Liver (tissue), 9 donors: ENCODE data around the gene THEMIS2. TPM values are rescaled to one million over a fixed set of nuclear protein-coding genes. Genes with fewer than 3 reads are reported as not detected.

ENCODE experiments used
- DNase-seq: peaks from one replicate; pipeline ENCODE4 v3.0.0-alpha.2; 2017; ENCODE audit warnings: low spot score
- H3K27ac ChIP-seq, 2 donors: one replicate each; pipeline ENCODE4 v1.7.0; 2013; ENCODE audit warnings: inconsistent platforms in 2 of 2, low read length in 2 of 2, control low read depth in 1 of 2, low read depth in 1 of 2, mild to moderate bottlenecking in 1 of 2
- H3K27me3 ChIP-seq, 4 donors: one replicate each; pipeline versions ENCODE4 v1.6.1 to v1.7.0; 2013; ENCODE audit warnings: low read length in 3 of 4, inconsistent platforms in 1 of 4, mild to moderate bottlenecking in 1 of 4, moderate library complexity in 1 of 4; ENCODE audit not compliant: control insufficient read depth in 4 of 4, insufficient read depth in 4 of 4
- H3K36me3 ChIP-seq, 4 donors: one replicate each; pipeline versions ENCODE4 v1.6.1 to v1.7.0; 2013; ENCODE audit warnings: low read length in 3 of 4, mild to moderate bottlenecking in 3 of 4, low read depth in 1 of 4, moderate library complexity in 1 of 4; ENCODE audit not compliant: control insufficient read depth in 4 of 4, insufficient read depth in 3 of 4
- H3K4me1 ChIP-seq, 4 donors: one replicate each; pipeline versions ENCODE4 v1.6.1 to v1.7.0; 2013; ENCODE audit warnings: low read length in 3 of 4, mild to moderate bottlenecking in 3 of 4, moderate library complexity in 1 of 4; ENCODE audit not compliant: control insufficient read depth in 4 of 4, insufficient read depth in 4 of 4
- H3K4me3 ChIP-seq, 3 donors: one replicate each; pipeline versions ENCODE4 v1.6.1 to v1.7.0; 2013; ENCODE audit warnings: low read length in 3 of 3, control low read depth in 1 of 3, low read depth in 1 of 3, mild to moderate bottlenecking in 1 of 3
- H3K9ac ChIP-seq, 2 donors: one replicate each; pipeline ENCODE4 v1.7.0; 2013; ENCODE audit warnings: low read length in 2 of 2, mild to moderate bottlenecking in 2 of 2, moderate library complexity in 2 of 2, control low read depth in 1 of 2, low read depth in 1 of 2
- H3K9me3 ChIP-seq, 4 donors: one replicate each; pipeline versions ENCODE4 v1.6.1 to v1.7.0; 2013; ENCODE audit warnings: low read length in 3 of 4; ENCODE audit not compliant: control insufficient read depth in 4 of 4
- ATF3 ChIP-seq: IDR thresholded peaks from 2 replicates; pipeline ENCODE4 v1.6.1; 2016; ENCODE audit warnings: antibody characterized with exemption
- EGR1 ChIP-seq, 2 donors: IDR thresholded peaks; 2 replicates each; pipeline ENCODE4 v1.6.1; 2016 to 2018; ENCODE audit warnings: antibody characterized with exemption in 2 of 2, low read depth in 2 of 2
- FOXA2 ChIP-seq: IDR thresholded peaks from 2 replicates; pipeline ENCODE4 v1.6.1; 2016; ENCODE audit warnings: antibody characterized with exemption
- GABPA ChIP-seq, 2 donors: IDR thresholded peaks in 1 of 2; conservative IDR thresholded peaks in 1 of 2; 2 replicates each; pipeline ENCODE4 v1.6.1; 2016; ENCODE audit warnings: antibody characterized with exemption in 2 of 2, mild to moderate bottlenecking in 1 of 2, moderate library complexity in 1 of 2
- HNF4A ChIP-seq, 2 donors: conservative IDR thresholded peaks; 2 replicates each; pipeline ENCODE4 v1.6.1; 2016; ENCODE audit warnings: antibody characterized with exemption in 2 of 2, mild to moderate bottlenecking in 2 of 2
- HNF4G ChIP-seq: IDR thresholded peaks from 2 replicates; pipeline ENCODE4 v1.6.1; 2016; ENCODE audit warnings: antibody characterized with exemption
- JUND ChIP-seq, 2 donors: IDR thresholded peaks; 2 replicates each; pipeline ENCODE4 v1.6.1; 2016; ENCODE audit warnings: antibody characterized with exemption in 2 of 2
- MAX ChIP-seq: IDR thresholded peaks from 2 replicates; pipeline ENCODE4 v1.6.1; 2016; ENCODE audit warnings: antibody characterized with exemption
- NR2F2 ChIP-seq: IDR thresholded peaks from 2 replicates; pipeline ENCODE4 v1.6.1; 2016; ENCODE audit warnings: antibody characterized with exemption
- REST ChIP-seq: IDR thresholded peaks from 2 replicates; pipeline ENCODE4 v1.6.1; 2016; ENCODE audit warnings: antibody characterized with exemption, mild to moderate bottlenecking
- RXRA ChIP-seq, 2 donors: IDR thresholded peaks; 2 replicates each; pipeline ENCODE4 v1.6.1; 2017 to 2018; ENCODE audit warnings: antibody characterized with exemption in 2 of 2, mild to moderate bottlenecking in 1 of 2
- SP1 ChIP-seq: IDR thresholded peaks from 2 replicates; pipeline ENCODE4 v1.6.1; 2018; ENCODE audit warnings: antibody characterized with exemption, mild to moderate bottlenecking
- YY1 ChIP-seq: IDR thresholded peaks from 2 replicates; pipeline ENCODE4 v1.6.1; 2016; ENCODE audit warnings: antibody characterized with exemption, mild to moderate bottlenecking
- WGBS: extraction: QIAGEN DNeasy Blood & Tissue Kit; methylation state at CpG from one replicate; pipeline ENCODE4 v1.1.7; 2013; 5-methylcytosine and 5-hydroxymethylcytosine counted together
- polyA plus RNA-seq, 2 donors: library from polyadenylated mRNA; stranded (reverse) in 1 of 2; unstranded in 1 of 2; fragments of 200-250 nt in 1 of 2; fragments of >200 nt in 1 of 2; fragmentation: Nextera tagmentation in 1 of 2; extraction: Ambion mirVana in 1 of 2; gene quantifications; one replicate each; pipeline versions ENCODE4 v1.2.1 to v1.2.3, GENCODE V29; 2013 to 2015
- total RNA-seq, 2 donors: library from RNA; depleted of rRNA; stranded (reverse); fragments of >200 nt; gene quantifications; one replicate each; pipeline ENCODE4 v1.2.3, GENCODE V29; 2014
- TF ChIP-seq, protein P1 (sequence below): IDR thresholded peaks from 2 replicates; pipeline ENCODE4 v1.6.1; 2016; ENCODE audit warnings: antibody characterized with exemption
- TF ChIP-seq, protein P2 (sequence below): fragments of 150-350 bp; IDR thresholded peaks from 2 replicates; pipeline ENCODE4 v1.5.1; 2017; ENCODE audit warnings: improper control_type of control experiment, low read depth, low read length; ENCODE audit not compliant: missing input control
- donor health status: healthy.
- donor health status: healthy.
- donor health status: healthy.
- donor health status: healthy.
- donor health status: healthy.

The THEMIS2 gene
- total and polyA plus RNA-seq, 4 donors, result 4.9 to 17.7 (median 10.7) TPM

DNA sequence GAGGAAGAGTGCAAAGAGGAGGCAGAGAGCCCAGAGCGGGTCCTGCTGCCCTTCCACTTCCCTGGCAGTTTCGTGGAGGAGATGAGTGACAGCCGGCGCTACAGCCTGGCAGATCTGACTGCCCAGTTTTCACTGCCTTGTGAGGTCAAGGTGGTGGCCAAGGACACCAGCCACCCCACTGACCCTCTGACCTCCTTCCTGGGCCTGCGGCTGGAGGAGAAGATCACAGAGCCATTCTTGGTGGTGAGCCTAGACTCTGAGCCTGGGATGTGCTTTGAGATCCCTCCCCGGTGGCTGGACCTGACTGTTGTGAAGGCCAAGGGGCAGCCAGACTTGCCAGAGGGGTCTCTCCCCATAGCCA, 10.2 kb downstream of the THEMIS2 start:
- TF ChIP-seq GABPA (IDR thresholded peaks at IDR 0.05 in 1 of 2, conservative IDR thresholded peaks at IDR 0.05 in 1 of 2), result no peak
- no peak for TF ChIP-seq MAX
- TF ChIP-seq EGR1 (IDR thresholded peaks at IDR 0.05; ENCODE audit: low read depth in 2 of 2), result no peak
- no peak for TF ChIP-seq NR2F2
- TF ChIP-seq YY1, result no peak
- no peak for TF ChIP-seq JUND (IDR thresholded peaks at IDR 0.05)
- TF ChIP-seq, protein P1, sequence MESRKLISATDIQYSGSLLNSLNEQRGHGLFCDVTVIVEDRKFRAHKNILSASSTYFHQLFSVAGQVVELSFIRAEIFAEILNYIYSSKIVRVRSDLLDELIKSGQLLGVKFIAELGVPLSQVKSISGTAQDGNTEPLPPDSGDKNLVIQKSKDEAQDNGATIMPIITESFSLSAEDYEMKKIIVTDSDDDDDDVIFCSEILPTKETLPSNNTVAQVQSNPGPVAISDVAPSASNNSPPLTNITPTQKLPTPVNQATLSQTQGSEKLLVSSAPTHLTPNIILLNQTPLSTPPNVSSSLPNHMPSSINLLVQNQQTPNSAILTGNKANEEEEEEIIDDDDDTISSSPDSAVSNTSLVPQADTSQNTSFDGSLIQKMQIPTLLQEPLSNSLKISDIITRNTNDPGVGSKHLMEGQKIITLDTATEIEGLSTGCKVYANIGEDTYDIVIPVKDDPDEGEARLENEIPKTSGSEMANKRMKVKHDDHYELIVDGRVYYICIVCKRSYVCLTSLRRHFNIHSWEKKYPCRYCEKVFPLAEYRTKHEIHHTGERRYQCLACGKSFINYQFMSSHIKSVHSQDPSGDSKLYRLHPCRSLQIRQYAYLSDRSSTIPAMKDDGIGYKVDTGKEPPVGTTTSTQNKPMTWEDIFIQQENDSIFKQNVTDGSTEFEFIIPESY, result no peak
- TF ChIP-seq HNF4G, result no peak
- no peak for TF ChIP-seq HNF4A (conservative IDR thresholded peaks at IDR 0.05)
- no peak for TF ChIP-seq REST
- TF ChIP-seq FOXA2, result no peak
- no peaks in the 10 kb centered on the region for H3K9me3 ChIP-seq
- H3K4me3 ChIP-seq, result no peak overlapping the region
- 92% methylated on average over 6 of the region's 6 CpGs for WGBS
- H3K27me3 ChIP-seq, result no peaks in the 10 kb centered on the region
- no peak for DNase-seq
- H3K4me1 ChIP-seq, result peaks cover 0 to 4% (median 0%) of the 10 kb centered on the region in 4 donors
- H3K27ac ChIP-seq, result no peak overlapping the region
- peaks cover 0 to 2% (median under 1%) of the 10 kb centered on the region in 4 donors for H3K36me3 ChIP-seq
- no peak overlapping the region for H3K9ac ChIP-seq

GRCh38 chr1:27883536-27883935, 11.2 kb downstream of the THEMIS2 start:
- Histone ChIP-seq H3K9ac (no peak overlapping the region), H3K36me3 (peaks cover 0 to 2% (median under 1%) of the 10 kb centered on the region in 4 donors), H3K27ac (peak overlapping the region; percentile 70 to 89), H3K27me3 (no peaks in the 10 kb centered on the region), H3K4me1 (peaks cover 0 to 4% (median 0%) of the 10 kb centered on the region in 4 donors), H3K4me3 (no peak overlapping the region), H3K9me3 (no peaks in the 10 kb centered on the region)
- no peak for TF ChIP-seq SP1
- TF ChIP-seq, protein P2, sequence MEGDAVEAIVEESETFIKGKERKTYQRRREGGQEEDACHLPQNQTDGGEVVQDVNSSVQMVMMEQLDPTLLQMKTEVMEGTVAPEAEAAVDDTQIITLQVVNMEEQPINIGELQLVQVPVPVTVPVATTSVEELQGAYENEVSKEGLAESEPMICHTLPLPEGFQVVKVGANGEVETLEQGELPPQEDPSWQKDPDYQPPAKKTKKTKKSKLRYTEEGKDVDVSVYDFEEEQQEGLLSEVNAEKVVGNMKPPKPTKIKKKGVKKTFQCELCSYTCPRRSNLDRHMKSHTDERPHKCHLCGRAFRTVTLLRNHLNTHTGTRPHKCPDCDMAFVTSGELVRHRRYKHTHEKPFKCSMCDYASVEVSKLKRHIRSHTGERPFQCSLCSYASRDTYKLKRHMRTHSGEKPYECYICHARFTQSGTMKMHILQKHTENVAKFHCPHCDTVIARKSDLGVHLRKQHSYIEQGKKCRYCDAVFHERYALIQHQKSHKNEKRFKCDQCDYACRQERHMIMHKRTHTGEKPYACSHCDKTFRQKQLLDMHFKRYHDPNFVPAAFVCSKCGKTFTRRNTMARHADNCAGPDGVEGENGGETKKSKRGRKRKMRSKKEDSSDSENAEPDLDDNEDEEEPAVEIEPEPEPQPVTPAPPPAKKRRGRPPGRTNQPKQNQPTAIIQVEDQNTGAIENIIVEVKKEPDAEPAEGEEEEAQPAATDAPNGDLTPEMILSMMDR, result no peak
- no peak for TF ChIP-seq REST
- TF ChIP-seq NR2F2, result no peak
- TF ChIP-seq HNF4A (conservative IDR thresholded peaks at IDR 0.05), result no peak
- TF ChIP-seq RXRA (IDR thresholded peaks at IDR 0.05), result no peak
- no peak for TF ChIP-seq JUND (IDR thresholded peaks at IDR 0.05)
- no peak for TF ChIP-seq ATF3
- no peak for TF ChIP-seq EGR1 (IDR thresholded peaks at IDR 0.05; ENCODE audit: low read depth in 2 of 2)
- 93% methylated on average over 13 of the region's 13 CpGs for WGBS
- DNase-seq, result no peak
